Smooth muscle cell of trachea (primary cell): ENCODE results near the gene NKTR. TPM values are rescaled to one million over a fixed set of nuclear protein-coding genes. Genes with fewer than 3 reads are reported as not detected.

Experiments used
- total RNA-seq: library from RNA; depleted of rRNA; stranded (reverse); fragments of >200 nt; gene quantifications from 2 replicates; pipeline ENCODE4 v1.2.1, GENCODE V29; 2014

NKTR gene
- 37.5 and 85.2 TPM in 2 replicates for total RNA-seq

DNA sequence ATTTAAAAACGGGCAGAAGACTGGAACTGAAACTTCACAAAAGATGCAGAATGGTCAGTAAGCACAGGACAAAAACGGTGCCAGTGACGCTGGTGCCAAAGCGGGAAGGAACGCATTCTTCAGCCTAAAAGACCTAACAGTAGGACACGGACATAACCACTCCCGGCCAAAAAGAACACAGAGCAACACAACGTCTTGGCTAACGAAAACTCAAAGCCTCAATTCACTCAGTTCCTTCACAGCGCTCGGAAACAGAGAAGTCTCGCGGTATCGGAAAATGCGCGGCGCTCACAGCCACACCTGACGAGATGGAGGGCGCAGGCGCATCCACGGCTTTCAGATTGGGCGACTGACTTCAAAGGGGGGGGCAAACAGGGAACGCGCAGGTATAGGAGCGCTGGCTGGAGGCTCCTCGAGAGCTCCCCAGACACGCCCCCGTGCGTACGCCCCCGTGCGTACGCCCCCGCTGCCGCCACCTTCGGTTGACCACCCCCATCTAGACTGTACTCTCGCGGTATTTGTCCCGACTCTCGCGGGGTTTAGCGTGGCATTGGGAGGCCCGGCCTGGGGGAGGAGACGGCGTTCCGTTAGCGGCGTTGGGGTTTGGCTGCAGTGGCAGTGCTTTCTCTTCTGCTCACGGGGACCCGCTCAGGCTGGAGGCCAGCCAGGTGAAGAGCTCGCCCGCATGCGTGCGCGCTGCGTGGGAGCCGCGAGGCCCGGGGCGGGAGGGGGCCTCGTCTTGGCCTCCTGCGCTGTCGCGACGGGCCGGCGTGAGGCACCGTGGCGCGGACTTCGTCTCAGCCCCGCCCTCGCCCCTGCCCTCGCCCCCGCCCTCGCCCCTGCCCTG, at the start of gene NKTR:
NKTR (plus strand) TSS at position 576 of the 847 bp plus-strand sequence. CDS start 321 bp downstream, outside the sequence.

DNA sequence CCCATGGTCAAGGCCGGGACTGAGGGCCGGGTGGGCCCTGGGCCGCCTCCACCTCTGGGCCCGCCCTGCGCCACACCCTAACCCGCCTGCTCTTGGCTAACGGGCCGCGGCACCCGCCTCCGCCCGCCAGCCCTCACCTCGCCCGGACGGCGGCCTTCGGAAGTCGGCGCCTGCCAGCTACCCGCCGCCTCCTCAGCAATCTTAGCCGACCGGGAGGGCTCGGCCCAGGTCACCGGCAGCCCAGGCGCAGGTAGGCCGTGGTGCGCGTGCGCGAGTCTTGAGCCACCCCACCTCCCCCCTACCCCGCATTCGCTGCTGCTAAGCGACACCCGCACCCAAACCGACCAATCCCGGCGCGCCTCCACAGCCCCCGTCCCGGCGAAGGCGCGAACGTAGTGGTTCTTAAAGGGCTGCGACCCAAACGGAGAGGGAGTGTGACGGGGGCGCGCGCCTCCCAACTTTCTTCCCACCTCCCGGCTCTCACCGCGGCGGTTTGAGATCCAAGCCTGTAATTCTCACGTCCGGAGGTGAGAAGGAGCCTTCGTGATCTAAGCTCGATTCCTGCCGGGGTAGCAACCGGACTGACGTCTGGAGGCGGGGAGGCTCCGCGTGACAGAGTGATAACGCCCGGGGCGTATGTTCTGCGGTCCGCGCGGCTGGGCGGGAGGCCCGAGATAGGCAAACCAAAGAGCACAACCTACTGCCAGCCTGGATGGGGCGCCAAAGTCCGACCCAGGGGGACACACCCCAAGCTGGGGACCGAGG, 18.6 kb upstream of the NKTR start, which contains the start of gene SEC22C:
SEC22C (minus strand) TSS at position 259 of the 765 bp plus-strand sequence. CDS start 12,921 bp downstream, outside the sequence.

DNA sequence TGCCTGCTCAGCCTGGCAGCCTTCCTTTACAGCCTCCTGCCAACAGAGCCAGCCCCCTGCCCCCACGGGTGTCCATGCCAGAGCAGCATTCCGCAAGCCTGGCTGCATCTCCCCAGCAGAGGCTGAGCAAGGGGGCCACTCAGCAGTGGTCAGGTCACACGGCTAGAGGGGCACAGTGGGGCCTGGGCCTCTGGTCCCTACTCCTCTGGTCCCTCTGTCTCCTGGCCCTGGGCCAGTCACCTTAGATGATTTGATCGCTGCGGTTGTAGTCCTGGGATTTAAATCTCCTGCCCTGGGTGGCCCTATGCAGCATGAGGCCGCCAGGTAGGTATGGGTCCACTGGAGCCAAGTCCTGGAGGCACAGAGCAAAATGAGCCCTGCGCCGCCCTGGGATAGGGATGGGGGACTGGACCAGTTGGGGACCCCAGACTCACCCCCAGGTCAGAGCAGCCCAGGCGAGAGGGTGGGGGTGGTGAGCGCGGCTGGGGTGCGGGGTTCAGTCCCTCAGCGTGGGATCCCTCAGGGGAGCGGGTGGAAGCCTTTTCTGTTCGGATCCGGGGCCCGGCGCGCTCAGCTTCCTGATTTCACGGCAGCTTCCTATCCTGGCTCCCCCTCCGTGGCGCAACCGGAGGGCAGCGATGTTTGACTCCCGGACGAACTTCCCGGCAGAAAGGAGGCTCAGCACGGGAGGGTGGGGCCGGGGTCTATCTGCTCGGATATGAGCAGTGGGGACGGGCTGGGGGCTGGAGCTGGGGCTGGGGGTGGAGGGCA, 53.3 kb downstream of the NKTR start, which contains the start of gene ZBTB47:
ZBTB47 (plus strand) TSS at position 138 of the 771 bp plus-strand sequence. CDS start 4,659 bp downstream, outside the sequence.

DNA sequence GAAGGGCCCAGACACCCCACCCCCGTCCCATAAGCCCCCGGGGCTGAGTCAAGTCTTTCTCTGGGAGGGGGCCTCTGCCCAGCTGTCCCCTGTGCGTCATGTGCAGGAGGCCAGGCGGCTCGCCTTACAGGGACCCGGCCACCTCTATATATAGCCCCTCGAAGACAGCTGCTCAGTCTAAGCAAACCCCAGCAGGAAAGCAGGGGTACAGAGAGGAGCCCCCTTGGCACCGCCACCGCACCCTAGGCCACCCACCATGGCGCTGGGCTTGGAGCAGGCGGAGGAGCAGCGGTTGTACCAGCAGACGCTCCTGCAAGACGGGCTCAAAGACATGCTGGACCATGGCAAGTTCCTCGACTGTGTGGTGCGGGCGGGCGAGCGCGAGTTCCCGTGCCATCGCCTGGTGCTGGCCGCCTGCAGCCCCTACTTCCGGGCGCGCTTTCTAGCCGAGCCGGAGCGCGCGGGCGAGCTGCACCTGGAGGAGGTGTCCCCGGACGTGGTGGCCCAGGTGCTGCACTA, 84.9 kb downstream of the NKTR start, which contains the start of gene KLHL40:
KLHL40 (plus strand) TSS at position 175 of the 519 bp plus-strand sequence; CDS start at position 257, 82 bp downstream.

Other genes starting within 250 kb of the NKTR start
- not detected in 2 replicates for gene LYZL4, start 190.1 kb upstream of the NKTR start, total RNA-seq
- 0.29 TPM in 1 of 2 replicates, not detected in the other for gene VIPR1, start 98.0 kb upstream of the NKTR start, total RNA-seq
- 70.3 and 82.6 TPM in 2 replicates for gene SEC22C, start 18.7 kb upstream of the NKTR start, total RNA-seq
- 12.1 and 24.0 TPM in 2 replicates for gene SS18L2, start 9.8 kb upstream of the NKTR start, total RNA-seq
- 24.1 and 59.7 TPM in 2 replicates for gene ZBTB47, start 53.0 kb downstream of the NKTR start, total RNA-seq
- gene KLHL40, start 84.9 kb downstream of the NKTR start, total RNA-seq: not detected in 2 replicates
- gene HHATL, start 102.1 kb downstream of the NKTR start, total RNA-seq: not detected in 2 replicates
- gene CCDC13, start 172.6 kb downstream of the NKTR start, total RNA-seq: 0.29 and 1.2 TPM in 2 replicates
- gene HIGD1A, start 203.8 kb downstream of the NKTR start, total RNA-seq: 125 and 203 TPM in 2 replicates
- gene ACKR2, start 208.8 kb downstream of the NKTR start, total RNA-seq: 0.15 and 0.17 TPM in 2 replicates